GM21390 (cell line): Measurements from ENCODE around the gene CLSTN1.

ENCODE experiments used
- ATAC-seq: cut with Tn5 transposase; IDR thresholded peaks from one replicate; pipeline ENCODE4 v1.9.1; 2021; ENCODE audit not compliant: unreplicated experiment

Gene CLSTN1

GRCh38 chr1:9852004-9852403 is 28.2 kb upstream of the CLSTN1 start:
- no peak for ATAC-seq

- no peak for ATAC-seq
These were observed 26.8 kb upstream of the CLSTN1 start for GRCh38 chr1:9850442-9851162.

- no peak for ATAC-seq
These were observed 26.1 kb upstream of the CLSTN1 start for GRCh38 chr1:9849691-9850441.

GRCh38 chr1:9848022-9848421 is 24.3 kb upstream of the CLSTN1 start:
- no peak for ATAC-seq

GRCh38 chr1:9847269-9847668 is 23.5 kb upstream of the CLSTN1 start:
- ATAC-seq = no peak

GRCh38 chr1:9846611-9847171 is 22.9 kb upstream of the CLSTN1 start:
- no peak for ATAC-seq

- no peak for ATAC-seq
These were observed 22.1 kb upstream of the CLSTN1 start for GRCh38 chr1:9845914-9846313.

GRCh38 chr1:9844756-9845155 is 21.0 kb upstream of the CLSTN1 start:
- ATAC-seq = no peak

- no peak for ATAC-seq
These were observed 20.3 kb upstream of the CLSTN1 start for GRCh38 chr1:9844106-9844505.

GRCh38 chr1:9843576-9843945 is 19.8 kb upstream of the CLSTN1 start:
- ATAC-seq = no peak

GRCh38 chr1:9842781-9843575 is 19.2 kb upstream of the CLSTN1 start:
- no peak for ATAC-seq

- no peak for ATAC-seq
These were observed 18.4 kb upstream of the CLSTN1 start for GRCh38 chr1:9842073-9842711.

GRCh38 chr1:9841460-9841859 is 17.7 kb upstream of the CLSTN1 start:
- no peak for ATAC-seq

GRCh38 chr1:9840176-9840575 is 16.4 kb upstream of the CLSTN1 start:
- ATAC-seq = no peak

GRCh38 chr1:9838946-9839345 is 15.2 kb upstream of the CLSTN1 start:
- no peak for ATAC-seq

- ATAC-seq = no peak
These were observed 12.8 kb upstream of the CLSTN1 start for GRCh38 chr1:9836632-9836960.

GRCh38 chr1:9835758-9836631 is 12.2 kb upstream of the CLSTN1 start:
- no peak for ATAC-seq

GRCh38 chr1:9835404-9835757 is 11.6 kb upstream of the CLSTN1 start:
- ATAC-seq = no peak

GRCh38 chr1:9833632-9834031 is 9.9 kb upstream of the CLSTN1 start:
- no peak for ATAC-seq

GRCh38 chr1:9827558-9828185 is 3.9 kb upstream of the CLSTN1 start:
- ATAC-seq = no peak
